GM19351 (cell line): ENCODE measurements around the gene AOC3.
"Not testable (repeated sequence)": the region's sequence is repeated elsewhere in the genome, so short reads cannot be mapped to it uniquely, and the experiment has no call there.

Experiments used
- ATAC-seq: cut with Tn5 transposase; IDR thresholded peaks from one replicate; pipeline ENCODE4 v1.9.1; 2021; ENCODE audit warnings: mild to moderate bottlenecking, moderate library complexity; ENCODE audit not compliant: unreplicated experiment

The AOC3 gene

DNA sequence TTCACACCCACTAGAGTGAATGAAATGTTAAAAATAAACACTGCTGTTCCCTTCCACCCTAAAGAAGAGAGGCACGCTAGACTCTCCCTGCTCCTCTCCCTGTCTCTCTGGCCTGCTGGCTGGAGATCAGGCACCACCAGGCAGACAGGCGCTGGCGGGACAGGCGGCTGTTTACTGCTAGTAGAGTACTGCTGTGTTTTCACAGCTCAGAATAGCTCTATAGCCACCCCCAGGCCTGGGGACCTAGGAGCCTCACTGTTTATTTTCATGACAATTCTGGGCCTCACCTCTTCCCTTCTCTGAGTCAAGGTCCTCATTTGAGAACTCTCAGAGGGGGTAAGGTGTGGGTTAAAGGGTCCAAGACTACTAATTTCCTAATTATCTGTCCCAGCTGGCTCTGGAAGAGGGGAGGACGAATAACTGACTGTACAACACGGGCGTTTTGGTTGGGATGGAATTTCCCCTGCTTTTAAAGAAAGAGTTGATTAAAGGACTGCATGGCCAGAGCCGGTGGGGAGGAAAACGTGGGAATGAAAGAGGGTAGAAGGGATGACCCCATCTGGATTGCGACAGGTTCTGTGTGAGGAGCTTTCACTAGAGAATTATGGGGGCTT is 40.6 kb downstream of the AOC3 start:
- no peak for ATAC-seq

DNA sequence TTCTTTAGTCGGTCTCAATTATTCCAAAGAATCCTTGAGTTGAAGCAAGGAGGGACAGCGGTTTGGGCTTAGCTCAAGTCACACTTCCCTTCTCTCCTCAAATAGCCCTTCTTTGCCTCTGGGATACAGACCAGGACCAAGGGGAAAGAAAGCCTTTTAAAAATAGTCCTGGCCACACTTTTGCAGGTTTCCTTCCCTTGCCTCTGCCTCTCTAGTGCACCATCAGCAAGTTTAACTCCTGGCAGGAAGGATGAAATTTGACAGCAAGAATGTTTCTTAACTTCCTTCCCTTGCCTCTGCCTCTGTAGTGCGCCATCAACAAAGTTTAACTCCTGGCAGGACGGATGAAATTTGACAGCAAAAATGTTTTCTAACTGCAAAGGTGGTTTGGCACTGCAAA is 42.4 kb downstream of the AOC3 start:
- no peak for ATAC-seq

DNA sequence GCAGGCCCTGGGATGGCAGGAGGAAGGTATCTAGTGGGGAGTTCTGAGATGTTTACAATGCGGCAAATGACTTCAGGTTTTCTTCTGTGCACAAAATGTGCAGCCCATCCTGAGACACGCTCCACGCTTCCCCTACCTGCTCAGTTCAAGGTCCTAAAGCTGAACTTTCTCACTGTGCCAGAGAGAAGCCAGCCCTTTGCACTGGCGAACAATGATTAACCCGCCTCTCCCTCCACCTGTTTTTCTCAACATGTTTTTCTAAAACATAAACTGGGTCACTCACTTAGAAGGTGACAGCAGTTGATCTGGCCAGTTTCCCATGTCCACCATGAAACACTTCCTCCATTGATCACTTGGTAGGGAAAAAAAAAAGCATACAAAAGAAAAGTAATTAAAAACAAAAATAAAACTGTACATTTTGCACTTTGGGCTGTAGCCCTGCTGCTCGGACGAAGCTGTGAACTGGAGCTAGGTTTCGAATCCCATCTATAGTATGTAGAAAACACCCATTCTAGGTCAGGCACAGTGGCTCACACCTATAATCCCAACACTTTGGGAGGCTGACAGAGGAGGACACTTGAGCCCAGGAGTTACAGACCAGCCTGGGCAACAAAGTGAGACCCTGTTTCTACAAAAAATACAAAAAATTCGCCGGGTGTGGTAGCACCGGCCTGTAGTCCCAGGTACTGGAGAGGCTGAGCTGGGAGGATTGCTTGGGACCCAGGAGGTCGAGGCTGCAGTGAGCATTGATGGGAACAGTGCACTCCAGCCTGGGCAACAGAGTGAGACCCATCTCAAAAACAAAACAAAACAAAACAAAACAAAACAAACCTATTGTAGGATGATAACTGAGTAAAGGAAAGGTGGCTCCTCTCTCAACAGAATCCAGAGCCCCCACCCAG is 43.5 kb downstream of the AOC3 start:
- no peak for ATAC-seq

DNA sequence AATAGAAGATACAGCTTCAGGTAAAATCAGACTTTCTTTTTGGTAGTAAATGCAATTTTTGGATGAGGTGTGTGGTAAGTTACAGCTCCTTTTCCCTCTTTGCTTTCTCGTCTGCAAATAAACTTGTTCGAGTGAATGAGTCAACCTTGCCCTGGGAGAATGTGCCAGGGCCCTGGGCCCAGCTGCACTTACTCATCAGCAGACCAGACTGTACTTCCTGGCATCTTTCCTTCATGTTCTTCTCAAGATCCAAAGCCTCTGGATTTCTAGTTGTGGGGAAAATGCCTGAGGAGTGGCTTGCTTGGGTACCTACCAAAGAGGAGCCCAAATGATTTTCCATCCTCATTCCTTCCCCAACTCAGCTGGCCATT is 44.2 kb downstream of the AOC3 start:
- no peak for ATAC-seq

DNA sequence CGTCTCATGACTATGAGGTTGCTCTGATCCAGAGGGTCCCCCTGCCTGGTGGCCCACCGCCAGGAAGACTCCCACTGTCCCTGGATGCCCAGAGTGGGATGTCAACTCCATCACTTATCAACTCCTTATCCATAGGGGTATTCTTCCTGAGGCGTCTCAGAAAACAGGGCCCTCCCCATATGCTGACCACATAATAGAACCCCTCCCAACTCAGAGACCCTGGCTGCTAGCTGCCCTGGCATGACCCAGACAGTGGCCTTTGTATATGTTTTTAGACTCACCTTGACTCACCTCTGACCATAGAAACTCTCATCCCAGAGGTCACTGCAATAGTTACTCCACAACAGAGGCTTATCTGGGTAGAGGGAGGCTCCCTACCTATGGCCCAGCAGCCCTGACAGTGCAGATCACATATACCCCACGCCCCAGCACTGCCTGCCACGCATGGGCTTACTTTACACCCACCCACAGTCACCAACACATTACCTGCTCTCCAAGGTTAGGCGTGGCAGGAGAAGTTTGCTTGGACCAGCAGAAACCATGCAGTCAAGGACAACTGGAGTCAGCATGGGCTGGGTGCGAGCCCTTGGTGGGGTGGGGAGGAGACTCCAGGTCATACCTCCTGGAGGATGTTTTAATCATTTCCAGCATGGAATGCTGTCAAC is 47.3 kb downstream of the AOC3 start:
- ATAC-seq: no peak

GRCh38 chr17:42899981-42900380 is 49.0 kb downstream of the AOC3 start:
- not testable (repeated sequence) for ATAC-seq

GRCh38 chr17:42900460-42901331 is 49.7 kb downstream of the AOC3 start, which contains the start of gene G6PC1:
Gene G6PC1 (plus strand): TSS chr17:42900799. CDS start chr17:42900877, 78 bp downstream.
- ATAC-seq: no peak

- no peak for ATAC-seq
Measured at GRCh38 chr17:42901535-42902229, 50.7 kb downstream of the AOC3 start.

GRCh38 chr17:42904110-42904469 is 53.1 kb downstream of the AOC3 start:
- no peak for ATAC-seq

DNA sequence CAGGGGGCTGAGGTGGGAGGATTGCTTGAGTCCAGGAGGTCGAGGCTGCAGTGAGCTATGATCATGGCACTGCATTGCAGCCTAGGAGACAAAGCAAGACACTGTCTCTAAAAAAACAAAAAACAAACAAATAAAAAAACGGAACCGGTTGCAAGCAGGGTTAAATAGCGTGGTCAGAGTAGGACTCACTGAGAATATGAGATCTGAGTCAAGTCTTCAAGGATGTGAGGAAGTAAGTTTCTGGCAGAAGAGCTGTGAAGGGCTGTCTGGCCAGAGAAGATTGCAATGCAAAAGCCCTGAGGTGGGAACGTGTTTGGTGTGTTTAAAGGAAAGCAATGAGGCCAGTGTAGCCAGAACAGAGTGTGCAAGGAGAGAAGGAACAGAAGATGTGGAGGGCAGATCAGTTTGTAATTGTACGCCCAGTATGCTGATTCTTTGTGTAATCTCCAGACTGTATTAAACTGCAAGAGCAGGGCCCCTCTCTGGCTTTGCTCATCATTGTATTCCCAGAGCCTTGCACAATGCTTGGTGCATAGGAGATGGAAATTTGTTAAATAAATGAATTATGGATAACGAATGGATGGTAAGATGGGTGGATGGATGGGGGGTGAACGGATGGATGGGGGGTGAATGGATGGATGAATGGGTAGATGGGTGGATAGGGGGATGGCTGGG is 55.9 kb downstream of the AOC3 start:
- ATAC-seq: no peak
